Osteocyte (in vitro differentiated cells): ENCODE data around the gene OASL. TPM values are rescaled to one million over a fixed set of nuclear protein-coding genes. Genes with fewer than 3 reads are reported as not detected.

ENCODE experiments used
- DNase-seq: peaks from one replicate; pipeline ENCODE4 v3.0.0; 2021; ENCODE audit warnings: mixed read lengths; ENCODE audit not compliant: unreplicated experiment; ENCODE audit errors: extremely low spot score
- H3K27ac Mint-ChIP-seq: one replicate; pipeline ENCODE4 v1.8.0; 2021; ENCODE audit warnings: mild to moderate bottlenecking, mixed read lengths; ENCODE audit not compliant: unreplicated experiment
- H3K27me3 Mint-ChIP-seq: one replicate; pipeline ENCODE4 v1.8.0; 2021; ENCODE audit warnings: mixed read lengths; ENCODE audit not compliant: unreplicated experiment
- H3K36me3 Mint-ChIP-seq: one replicate; pipeline ENCODE4 v1.8.0; 2021; ENCODE audit warnings: mixed read lengths; ENCODE audit not compliant: unreplicated experiment
- H3K4me1 Mint-ChIP-seq: one replicate; pipeline ENCODE4 v1.8.0; 2021; ENCODE audit warnings: mixed read lengths; ENCODE audit not compliant: unreplicated experiment
- H3K4me3 Mint-ChIP-seq: one replicate; pipeline ENCODE4 v1.8.0; 2021; ENCODE audit warnings: mild to moderate bottlenecking, moderate library complexity, mixed read lengths; ENCODE audit not compliant: unreplicated experiment
- H3K9me3 Mint-ChIP-seq: one replicate; pipeline ENCODE4 v1.8.0; 2021; ENCODE audit warnings: mixed read lengths; ENCODE audit not compliant: unreplicated experiment
- CTCF ChIP-seq: fragments of 200-600 bp; sonication (generic); IDR thresholded peaks from 2 replicates; pipeline ENCODE4 v1.5.0; 2021; ENCODE audit warnings: antibody characterized with exemption, mild to moderate bottlenecking, moderate library complexity
- total RNA-seq: library from RNA; stranded (reverse); gene quantifications from 2 replicates; pipeline ENCODE4 v1.2.1, GENCODE V29; 2021

Gene OASL
- total RNA-seq, 1 donor from 2014 or later, result 0.24 TPM

- Mint-ChIP-seq H3K36me3 (no peaks in the 10 kb centered on the region), H3K4me1 (peaks cover 4% of the 10 kb centered on the region)
Measured at GRCh38 chr12:121026274-121027045, 12.6 kb downstream of the OASL start.

DNA sequence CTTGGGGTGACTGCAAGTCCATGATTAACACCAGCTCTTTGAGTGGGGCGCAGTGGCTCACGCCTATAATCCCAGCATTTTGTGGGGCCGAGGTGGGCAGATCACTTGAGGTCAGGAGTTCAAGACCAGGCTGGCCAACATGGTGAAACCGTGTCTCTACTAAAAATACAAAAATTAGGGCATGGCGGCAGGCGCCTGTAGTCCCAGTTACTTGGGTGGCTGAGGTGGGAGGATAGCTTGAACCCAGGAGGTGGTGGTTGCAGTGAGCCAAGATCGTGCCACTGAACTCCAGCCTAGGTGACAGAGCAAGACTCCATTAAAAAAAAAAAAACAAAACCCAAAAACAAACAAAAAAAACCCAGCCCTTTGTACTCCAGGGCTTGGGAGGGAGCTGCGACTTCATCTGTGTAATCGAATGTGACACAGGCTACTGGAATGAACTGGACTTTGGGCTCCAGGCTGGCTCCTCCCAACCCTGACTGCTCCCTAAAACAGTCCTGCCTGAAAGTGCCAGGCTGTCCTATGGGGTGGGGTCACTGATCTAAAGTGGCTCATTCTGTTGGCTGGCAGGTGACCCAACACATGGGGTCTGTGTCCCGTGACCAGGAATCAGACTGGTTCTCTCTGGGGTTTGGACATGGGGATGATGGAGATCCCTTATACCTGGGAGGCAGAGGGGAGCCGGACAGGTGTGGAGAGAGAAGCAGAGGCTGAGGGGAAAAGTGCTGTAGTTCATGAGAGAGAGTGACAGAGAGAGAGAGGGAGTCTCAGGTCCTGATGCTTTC is 13.4 kb downstream of the OASL start:
- Mint-ChIP-seq H3K36me3 (no peaks in the 10 kb centered on the region), H3K27ac (no peak overlapping the region), H3K9me3 (no peaks in the 10 kb centered on the region), H3K27me3 (peaks cover 15% of the 10 kb centered on the region), H3K4me3 (no peak overlapping the region), H3K4me1 (peaks cover 3% of the 10 kb centered on the region)
- DNase-seq, result no peak
- TF ChIP-seq CTCF, result no peak

More at GRCh38 chr12:121026274-121027045, 12.6 kb downstream of the OASL start:
- no peak overlapping the region for H3K4me3 Mint-ChIP-seq
- no peak for DNase-seq
- H3K27me3 Mint-ChIP-seq, result peaks cover 15% of the 10 kb centered on the region
- no peak overlapping the region for H3K27ac Mint-ChIP-seq
- TF ChIP-seq CTCF, result no peak
- H3K9me3 Mint-ChIP-seq, result no peaks in the 10 kb centered on the region

DNA sequence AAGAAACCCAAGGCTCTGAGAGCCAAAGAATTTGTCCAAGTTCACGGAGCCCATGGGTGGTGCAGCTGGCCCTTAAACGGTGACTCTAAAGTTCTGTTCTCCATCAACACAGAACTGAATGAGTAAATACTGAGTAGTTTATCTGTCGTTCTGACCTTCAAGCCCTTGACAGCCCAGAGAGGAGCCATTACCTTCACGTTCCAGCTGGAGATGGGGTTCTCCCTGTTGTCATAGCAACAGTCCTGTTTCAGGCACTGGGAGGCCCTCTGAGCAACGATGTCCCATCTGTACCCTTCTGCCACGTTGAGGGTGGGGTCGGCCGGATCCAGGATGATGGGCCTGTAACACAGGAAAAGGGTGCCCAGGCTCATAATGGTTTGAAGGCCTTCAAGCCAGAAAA is 15.2 kb downstream of the OASL start:
- Mint-ChIP-seq H3K27me3 (peaks cover 20% of the 10 kb centered on the region), H3K27ac (no peak overlapping the region)
- no peak for DNase-seq

GRCh38 chr12:121022713-121023112 is 16.3 kb downstream of the OASL start:
- no peak overlapping the region for H3K4me3 Mint-ChIP-seq
- no peaks in the 10 kb centered on the region for H3K9me3 Mint-ChIP-seq
- H3K27me3 Mint-ChIP-seq, result peaks cover 21% of the 10 kb centered on the region
- no peak for DNase-seq
- TF ChIP-seq CTCF, result no peak
- H3K27ac Mint-ChIP-seq, result no peak overlapping the region
- no peaks in the 10 kb centered on the region for H3K4me1 Mint-ChIP-seq
- H3K36me3 Mint-ChIP-seq, result no peaks in the 10 kb centered on the region

More for the DNA sequence above, 15.2 kb downstream of the OASL start:
- Mint-ChIP-seq H3K36me3 (no peaks in the 10 kb centered on the region), H3K4me3 (no peak overlapping the region), H3K9me3 (no peaks in the 10 kb centered on the region), H3K4me1 (no peaks in the 10 kb centered on the region)
- no peak for TF ChIP-seq CTCF

GRCh38 chr12:121021754-121022153 is 17.3 kb downstream of the OASL start:
- Mint-ChIP-seq H3K27ac (no peak overlapping the region), H3K36me3 (no peaks in the 10 kb centered on the region), H3K4me3 (no peak overlapping the region), H3K27me3 (peaks cover 16% of the 10 kb centered on the region), H3K4me1 (no peaks in the 10 kb centered on the region), H3K9me3 (no peaks in the 10 kb centered on the region)
- no peak for TF ChIP-seq CTCF
- no peak for DNase-seq
